T-helper 2 cell treated with Interferon-gamma antibody and Interleukin-4, amounts not matched to agents 100 ng/mL and 5 ng/mL, for 36 hours (primary cell): ENCODE results near the gene SLC6A16. TPM values are rescaled to one million over a fixed set of nuclear protein-coding genes. Genes with fewer than 3 reads are reported as not detected.

ENCODE experiments used
- intact Hi-C: fragments of 100-400 bp; cut with micrococcal nuclease; formaldehyde crosslinking; loops from one replicate; pipeline ENCODE4 v1.15.1; 2023
- total RNA-seq: library from RNA; stranded (reverse); gene quantifications from 2 replicates; pipeline ENCODE4 v1.2.3, GENCODE V29; 2022

Gene SLC6A16
- total RNA-seq, 1 donor from 2014 or later: 3.8 TPM

GRCh38 chr19:49344505-49345423 is 19.8 kb upstream of the SLC6A16 start:
- intact Hi-C loops: no loop called here

GRCh38 chr19:49343123-49343522 is 18.1 kb upstream of the SLC6A16 start:
- intact Hi-C loops: no loop called here

- intact Hi-C loops: no loop called here
Measured at GRCh38 chr19:49342291-49342721, 17.3 kb upstream of the SLC6A16 start.

- intact Hi-C loops: no loop called here
Measured at GRCh38 chr19:49340865-49341718, 16.1 kb upstream of the SLC6A16 start.

GRCh38 chr19:49340069-49340864 is 15.3 kb upstream of the SLC6A16 start:
- intact Hi-C loops: no loop called here

- intact Hi-C loops: loop anchor here (10.0 kb wide), 1 partner anchor 105 kb away; the partner anchor contains the start of gene SLC17A7
Measured at GRCh38 chr19:49339301-49340068, 14.5 kb upstream of the SLC6A16 start.

- intact Hi-C loops: loop anchor here (10.0 kb wide), 1 partner anchor 106 kb away; the partner anchor contains the start of gene SLC17A7
Measured at GRCh38 chr19:49338691-49339300, 13.8 kb upstream of the SLC6A16 start.

- intact Hi-C loops: loop anchor here (10.0 kb wide), 1 partner anchor 107 kb away; the partner anchor contains the start of gene SLC17A7
Measured at GRCh38 chr19:49338023-49338677, 13.2 kb upstream of the SLC6A16 start.

- intact Hi-C loops: loop anchor here (10.0 kb wide), 1 partner anchor 107 kb away; the partner anchor contains the start of gene SLC17A7
Measured at GRCh38 chr19:49337267-49338022, 12.5 kb upstream of the SLC6A16 start.

GRCh38 chr19:49336482-49337266 is 11.7 kb upstream of the SLC6A16 start:
- intact Hi-C loops: loop anchor here (10.0 kb wide), 1 partner anchor 108 kb away; the partner anchor contains the start of gene SLC17A7

GRCh38 chr19:49335784-49336481 is 10.9 kb upstream of the SLC6A16 start:
- intact Hi-C loops: loop anchor here (2.0 to 10.0 kb wide), 2 partner anchors 109 to 139 kb away; partner anchors contain the start of genes FLT3LG and SLC17A7

GRCh38 chr19:49335071-49335783 is 10.2 kb upstream of the SLC6A16 start, which contains the start of gene CD37:
CD37 (plus strand) TSS chr19:49335406; CDS start chr19:49335541, 135 bp downstream.
- intact Hi-C loops: loop anchor here (2.0 to 10.0 kb wide), 2 partner anchors 110 to 140 kb away; partner anchors contain the start of genes FLT3LG and SLC17A7

- intact Hi-C loops: loop anchor here (2.0 to 10.0 kb wide), 2 partner anchors 111 to 141 kb away; partner anchors contain the start of genes FLT3LG and SLC17A7
Measured at GRCh38 chr19:49333811-49334288, 8.9 kb upstream of the SLC6A16 start.

GRCh38 chr19:49333418-49333805 is 8.4 kb upstream of the SLC6A16 start:
- intact Hi-C loops: loop anchor here (10.0 kb wide), 1 partner anchor 111 kb away; the partner anchor contains the start of gene SLC17A7

GRCh38 chr19:49332691-49333417 is 7.9 kb upstream of the SLC6A16 start:
- intact Hi-C loops: loop anchor here (10.0 kb wide), 1 partner anchor 112 kb away; the partner anchor contains the start of gene SLC17A7
